ENCODE results near the gene PATE4.
A peak's percentile ranks its signal among the peaks of the same experiment; 100 is the strongest.
"Not testable (repeated sequence)": the region's sequence is repeated elsewhere in the genome, so short reads cannot be mapped to it uniquely, and the experiment has no call there.

Gene PATE4

GRCh38 chr11:125833016-125833415, at the start of gene PATE4:
Gene PATE4, plus strand, starts transcription at chr11:125833316. Its CDS starts 44 bp downstream, at chr11:125833360.
- no peak for DNase-seq (ENCODE audit: low read depth)

- no peak for DNase-seq (ENCODE audit: low read depth)
Observed at GRCh38 chr11:125784678-125785077, 48.4 kb upstream of the PATE4 start.

- DNase-seq (ENCODE audit: low read depth): no peak
Observed at GRCh38 chr11:125787827-125788226, 45.3 kb upstream of the PATE4 start, which contains the start of gene PATE3. Gene PATE3, plus strand, starts transcription at chr11:125788127. Its CDS starts 25 bp downstream, at chr11:125788152.

GRCh38 chr11:125790825-125791224, 42.3 kb upstream of the PATE4 start:
- DNase-seq (ENCODE audit: low read depth): no peak

- DNase-seq (ENCODE audit: low read depth): no peak
Observed at GRCh38 chr11:125797641-125798040, 35.5 kb upstream of the PATE4 start.

- DNase-seq (ENCODE audit: low read depth): no peak
Observed at GRCh38 chr11:125799808-125800207, 33.3 kb upstream of the PATE4 start.

- DNase-seq (ENCODE audit: low read depth): no peak
Observed at GRCh38 chr11:125802387-125802786, 30.7 kb upstream of the PATE4 start.

GRCh38 chr11:125807909-125808308, 25.2 kb upstream of the PATE4 start:
- DNase-seq (ENCODE audit: low read depth): peak; percentile 19

- DNase-seq (ENCODE audit: low read depth): no peak
Observed at GRCh38 chr11:125835748-125836147, 2.6 kb downstream of the PATE4 start.

- no peak for DNase-seq (ENCODE audit: low read depth)
Observed at GRCh38 chr11:125842321-125842948, 9.3 kb downstream of the PATE4 start.

GRCh38 chr11:125846188-125846587, 13.1 kb downstream of the PATE4 start:
- no peak for DNase-seq (ENCODE audit: low read depth)

GRCh38 chr11:125857670-125858069, 24.6 kb downstream of the PATE4 start:
- DNase-seq (ENCODE audit: low read depth): not testable (repeated sequence)

GRCh38 chr11:125862786-125863185, 29.7 kb downstream of the PATE4 start:
- DNase-seq (ENCODE audit: low read depth): not testable (repeated sequence)

GRCh38 chr11:125865354-125865753, 32.2 kb downstream of the PATE4 start:
- not testable (repeated sequence) for DNase-seq (ENCODE audit: low read depth)

- no peak for DNase-seq (ENCODE audit: low read depth)
Observed at GRCh38 chr11:125869521-125869920, 36.4 kb downstream of the PATE4 start.

- peak; percentile 45 for DNase-seq (ENCODE audit: low read depth)
Observed at GRCh38 chr11:125871391-125872137, 38.4 kb downstream of the PATE4 start.

GRCh38 chr11:125872138-125872491, 39.0 kb downstream of the PATE4 start:
- DNase-seq (ENCODE audit: low read depth): no peak

- no peak for DNase-seq (ENCODE audit: low read depth)
Observed at GRCh38 chr11:125873881-125874555, 40.9 kb downstream of the PATE4 start.

GRCh38 chr11:125874556-125875124, 41.5 kb downstream of the PATE4 start:
- DNase-seq (ENCODE audit: low read depth): peak; percentile 67

GRCh38 chr11:125881291-125881690, 48.2 kb downstream of the PATE4 start:
- no peak for DNase-seq (ENCODE audit: low read depth)

- no peak for DNase-seq (ENCODE audit: low read depth)
Observed at GRCh38 chr11:125883375-125883774, 50.3 kb downstream of the PATE4 start.

- peak; percentile 10 for DNase-seq (ENCODE audit: low read depth)
Observed at GRCh38 chr11:125886997-125887372, 53.9 kb downstream of the PATE4 start.
